Measurements from ENCODE around the gene MYOM1.
"Not testable (repeated sequence)": the region's sequence is repeated elsewhere in the genome, so short reads cannot be mapped to it uniquely, and the experiment has no call there.

Gene MYOM1

GRCh38 chr18:3051718-3052410 is 167.9 kb downstream of the MYOM1 start:
- no peaks in the 10 kb centered on the region for H3K79me2 ChIP-seq (ENCODE audit: low read length)
- H3K4me2 ChIP-seq (ENCODE audit: low read depth, low read length) = no peak overlapping the region
- no peaks in the 10 kb centered on the region for H3K36me3 ChIP-seq (replicated peaks; ENCODE audit: insufficient read depth, low read length)
- no peak for DNase-seq
- no peaks in the 10 kb centered on the region for H3K27me3 ChIP-seq (replicated peaks; ENCODE audit: insufficient read depth, low read length)
- H3F3A ChIP-seq (ENCODE audit: insufficient read depth, low read length) = no peaks in the 10 kb centered on the region
- no peak overlapping the region for H3K4me3 ChIP-seq (ENCODE audit: low read length)
- no peaks in the 10 kb centered on the region for H3K9me2 ChIP-seq (replicated peaks; ENCODE audit: insufficient read depth, low read length)
- no peak overlapping the region for H3K9ac ChIP-seq (ENCODE audit: low read length)
- no peaks in the 10 kb centered on the region for H3K4me1 ChIP-seq (ENCODE audit: low read length)
- TF ChIP-seq EZH2phosphoT487 (IDR thresholded peaks at IDR 0.05; ENCODE audit: low read length) = no peak
- no peak for TF ChIP-seq EZH2 (optimal IDR thresholded peaks at IDR 0.05; ENCODE audit: low read depth, low read length)
- no peak for TF ChIP-seq CTCF (IDR thresholded peaks at IDR 0.05; ENCODE audit: low read length)
- H3K27ac ChIP-seq (ENCODE audit: low read length) = no peak overlapping the region
- no peaks in the 10 kb centered on the region for H4K20me1 ChIP-seq (ENCODE audit: insufficient read depth, low read length)
- no peaks in the 10 kb centered on the region for H3K9me3 ChIP-seq (replicated peaks; ENCODE audit: insufficient read depth, low read length)
- no peak overlapping the region for H2AFZ ChIP-seq (ENCODE audit: low read length)

- not testable (repeated sequence) for H3K9ac ChIP-seq (ENCODE audit: low read length); H3K9me2 ChIP-seq (replicated peaks; ENCODE audit: insufficient read depth, low read length); H3K9me3 ChIP-seq (replicated peaks; ENCODE audit: insufficient read depth, low read length); H3K4me2 ChIP-seq (ENCODE audit: low read depth, low read length); H3K36me3 ChIP-seq (replicated peaks; ENCODE audit: insufficient read depth, low read length); H2AFZ ChIP-seq (ENCODE audit: low read length); H3K27ac ChIP-seq (ENCODE audit: low read length); H3K27me3 ChIP-seq (replicated peaks; ENCODE audit: insufficient read depth, low read length); H3K4me1 ChIP-seq (ENCODE audit: low read length); H3F3A ChIP-seq (ENCODE audit: insufficient read depth, low read length); H3K4me3 ChIP-seq (ENCODE audit: low read length); H4K20me1 ChIP-seq (ENCODE audit: insufficient read depth, low read length); DNase-seq; H3K79me2 ChIP-seq (ENCODE audit: low read length)
These were observed 169.8 kb downstream of the MYOM1 start for GRCh38 chr18:3049897-3050454.

- Histone ChIP-seq H3K9ac (ENCODE audit: low read length) (no peak overlapping the region), H4K20me1 (ENCODE audit: insufficient read depth, low read length) (no peaks in the 10 kb centered on the region), H3K4me2 (ENCODE audit: low read depth, low read length) (no peak overlapping the region), H3K27me3 (replicated peaks; ENCODE audit: insufficient read depth, low read length) (no peaks in the 10 kb centered on the region), H3F3A (ENCODE audit: insufficient read depth, low read length) (no peaks in the 10 kb centered on the region), H3K79me2 (ENCODE audit: low read length) (no peaks in the 10 kb centered on the region), H2AFZ (ENCODE audit: low read length) (no peak overlapping the region), H3K4me1 (ENCODE audit: low read length) (no peaks in the 10 kb centered on the region), H3K36me3 (replicated peaks; ENCODE audit: insufficient read depth, low read length) (no peaks in the 10 kb centered on the region), H3K9me3 (replicated peaks; ENCODE audit: insufficient read depth, low read length) (no peaks in the 10 kb centered on the region), H3K9me2 (replicated peaks; ENCODE audit: insufficient read depth, low read length) (no peaks in the 10 kb centered on the region), H3K27ac (ENCODE audit: low read length) (no peak overlapping the region), H3K4me3 (ENCODE audit: low read length) (no peak overlapping the region)
- DNase-seq = no peak
- TF ChIP-seq EZH2phosphoT487 (IDR thresholded peaks at IDR 0.05; ENCODE audit: low read length) (no peak), EZH2 (optimal IDR thresholded peaks at IDR 0.05; ENCODE audit: low read depth, low read length) (no peak), CTCF (IDR thresholded peaks at IDR 0.05; ENCODE audit: low read length) (no peak)
These were observed 170.9 kb downstream of the MYOM1 start for GRCh38 chr18:3048820-3049349.

GRCh38 chr18:3048121-3048520 is 171.6 kb downstream of the MYOM1 start:
- TF ChIP-seq EZH2 (optimal IDR thresholded peaks at IDR 0.05; ENCODE audit: low read depth, low read length) (no peak), CTCF (IDR thresholded peaks at IDR 0.05; ENCODE audit: low read length) (no peak), EZH2phosphoT487 (IDR thresholded peaks at IDR 0.05; ENCODE audit: low read length) (no peak)
- Histone ChIP-seq H3F3A (ENCODE audit: insufficient read depth, low read length) (no peaks in the 10 kb centered on the region), H3K4me2 (ENCODE audit: low read depth, low read length) (no peak overlapping the region), H4K20me1 (ENCODE audit: insufficient read depth, low read length) (no peaks in the 10 kb centered on the region), H3K9me3 (replicated peaks; ENCODE audit: insufficient read depth, low read length) (0 out of 2 replicates have a peak, but pooled peaks cover 2% of the 10 kb centered on the region), H3K4me3 (ENCODE audit: low read length) (no peak overlapping the region), H3K9me2 (replicated peaks; ENCODE audit: insufficient read depth, low read length) (no peaks in the 10 kb centered on the region), H3K4me1 (ENCODE audit: low read length) (no peaks in the 10 kb centered on the region), H3K27me3 (replicated peaks; ENCODE audit: insufficient read depth, low read length) (no peaks in the 10 kb centered on the region), H3K27ac (ENCODE audit: low read length) (no peak overlapping the region), H2AFZ (ENCODE audit: low read length) (no peak overlapping the region), H3K79me2 (ENCODE audit: low read length) (no peaks in the 10 kb centered on the region), H3K36me3 (replicated peaks; ENCODE audit: insufficient read depth, low read length) (no peaks in the 10 kb centered on the region), H3K9ac (ENCODE audit: low read length) (no peak overlapping the region)
- no peak for DNase-seq

Measured in MM.1S (cell line).